ENCODE measurements around the gene ZNF19.
A peak's percentile ranks its signal among the peaks of the same experiment; 100 is the strongest.
"Not testable (repeated sequence)": the region's sequence is repeated elsewhere in the genome, so short reads cannot be mapped to it uniquely, and the experiment has no call there.

Gene ZNF19

DNA sequence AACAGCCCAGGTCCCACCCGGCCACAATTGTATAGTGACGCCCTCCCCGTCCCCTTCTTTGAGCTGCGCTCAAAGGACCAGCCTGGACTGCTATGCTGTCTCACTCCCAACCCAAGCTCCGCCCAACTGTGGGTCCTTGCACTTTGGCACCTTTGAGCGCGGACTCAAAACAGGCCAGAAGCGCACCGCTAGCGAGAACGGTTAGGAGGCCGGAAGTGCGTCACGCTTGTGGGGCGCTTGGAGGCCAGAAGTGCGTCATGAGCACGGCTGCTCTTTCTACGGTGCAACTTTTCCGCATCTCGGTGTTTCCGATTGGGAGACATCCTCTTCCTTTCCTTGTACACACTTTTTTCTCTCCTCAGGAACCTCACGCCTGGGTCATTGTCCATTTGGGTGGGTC is at the start of gene ZNF19:
Gene ZNF19 (minus strand): TSS at position 203 of the 400 bp plus-strand sequence. CDS start 7,210 bp downstream, outside the sequence.
- DNase-seq (ENCODE audit: low spot score) = no peak

DNA sequence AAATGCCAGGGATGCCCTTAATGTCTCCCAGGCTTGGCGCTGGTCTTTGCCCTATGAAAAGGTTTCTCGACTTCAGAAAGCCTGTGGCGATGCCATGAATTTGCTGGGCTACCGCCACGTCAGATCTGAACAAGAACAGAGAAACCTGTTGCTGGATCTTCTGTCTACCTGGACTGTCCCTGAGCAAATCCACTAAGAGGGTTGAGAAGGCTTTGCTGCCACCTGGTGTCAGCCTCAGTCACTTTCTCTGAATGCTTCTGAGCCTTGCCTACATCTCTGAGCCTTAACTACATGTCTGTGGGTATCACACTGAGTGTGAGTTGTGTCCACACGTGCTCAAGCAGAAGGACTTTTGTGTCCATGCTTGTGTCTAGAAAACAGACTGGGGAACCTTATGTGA is 48.5 kb upstream of the ZNF19 start:
- DNase-seq (ENCODE audit: low spot score) = peak; percentile 67

DNA sequence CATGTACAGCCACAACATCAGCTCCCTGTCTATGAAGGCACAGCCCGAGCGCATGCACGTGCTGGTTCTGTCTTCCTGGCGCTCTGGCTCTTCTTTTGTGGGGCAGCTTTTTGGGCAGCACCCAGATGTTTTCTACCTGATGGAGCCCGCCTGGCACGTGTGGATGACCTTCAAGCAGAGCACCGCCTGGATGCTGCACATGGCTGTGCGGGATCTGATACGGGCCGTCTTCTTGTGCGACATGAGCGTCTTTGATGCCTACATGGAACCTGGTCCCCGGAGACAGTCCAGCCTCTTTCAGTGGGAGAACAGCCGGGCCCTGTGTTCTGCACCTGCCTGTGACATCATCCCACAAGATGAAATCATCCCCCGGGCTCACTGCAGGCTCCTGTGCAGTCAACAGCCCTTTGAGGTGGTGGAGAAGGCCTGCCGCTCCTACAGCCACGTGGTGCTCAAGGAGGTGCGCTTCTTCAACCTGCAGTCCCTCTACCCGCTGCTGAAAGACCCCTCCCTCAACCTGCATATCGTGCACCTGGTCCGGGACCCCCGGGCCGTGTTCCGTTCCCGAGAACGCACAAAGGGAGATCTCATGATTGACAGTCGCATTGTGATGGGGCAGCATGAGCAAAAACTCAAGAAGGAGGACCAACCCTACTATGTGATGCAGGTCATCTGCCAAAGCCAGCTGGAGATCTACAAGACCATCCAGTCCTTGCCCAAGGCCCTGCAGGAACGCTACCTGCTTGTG is 47.8 kb upstream of the ZNF19 start:
- no peak for DNase-seq (ENCODE audit: low spot score)

DNA sequence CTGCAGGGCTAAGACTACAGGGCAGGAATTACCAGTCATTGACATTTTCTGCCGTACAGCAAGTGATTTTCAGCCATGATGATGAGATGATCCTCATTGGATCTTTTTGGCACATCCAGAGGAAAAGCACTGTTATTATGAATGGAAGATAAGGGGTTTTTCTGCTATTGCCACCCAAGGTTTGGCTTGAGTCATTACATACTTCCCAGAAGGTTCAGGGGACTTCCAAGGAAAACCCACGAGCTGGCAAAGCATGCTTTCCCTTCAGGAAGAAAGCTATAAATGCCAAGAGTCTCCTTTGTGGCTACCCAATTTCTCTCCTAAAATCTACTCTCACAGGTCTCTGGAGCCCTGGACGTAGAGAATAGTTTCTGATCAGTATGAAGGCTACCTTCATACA is 43.2 kb upstream of the ZNF19 start:
- no peak for DNase-seq (ENCODE audit: low spot score)

DNA sequence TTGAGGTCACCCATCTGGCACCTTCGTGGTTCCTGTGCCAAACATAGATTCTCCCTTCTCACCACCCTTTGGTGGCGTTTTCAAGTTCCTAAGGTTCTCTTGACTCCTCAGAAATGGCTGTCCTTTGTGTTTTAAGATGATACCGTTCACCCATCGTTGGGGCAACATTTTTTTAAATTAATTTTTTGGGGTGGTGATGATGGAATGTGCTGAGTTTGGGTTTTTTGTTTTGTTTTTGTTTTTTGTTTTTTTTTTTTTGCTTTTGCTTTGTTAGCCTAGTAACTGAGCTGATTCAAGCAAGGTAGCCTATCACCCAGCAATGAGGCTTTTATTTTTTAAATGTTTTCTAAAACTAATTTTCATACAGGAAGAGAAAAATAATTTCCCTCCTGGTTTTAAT is 39.7 kb upstream of the ZNF19 start:
- DNase-seq (ENCODE audit: low spot score) = no peak

DNA sequence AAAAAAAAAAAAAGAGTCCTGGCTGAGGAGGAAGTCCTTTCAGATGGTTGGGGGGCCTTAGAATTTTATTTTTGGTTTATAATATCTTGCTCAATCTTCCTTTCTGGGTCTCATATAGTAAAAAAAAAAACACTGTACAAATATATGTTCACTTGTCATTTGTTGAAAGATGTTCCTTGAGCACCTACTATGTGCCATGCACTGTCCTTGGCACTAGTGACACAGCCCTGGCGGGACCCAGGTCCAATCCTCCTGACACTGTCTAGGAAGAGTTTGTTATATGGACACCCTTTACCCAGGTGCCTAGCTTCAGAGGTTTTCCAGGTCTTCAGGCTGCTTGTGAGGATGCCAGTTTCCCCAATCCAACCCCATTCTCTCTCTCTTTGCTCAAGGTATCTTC is 39.1 kb upstream of the ZNF19 start:
- DNase-seq (ENCODE audit: low spot score) = no peak

DNA sequence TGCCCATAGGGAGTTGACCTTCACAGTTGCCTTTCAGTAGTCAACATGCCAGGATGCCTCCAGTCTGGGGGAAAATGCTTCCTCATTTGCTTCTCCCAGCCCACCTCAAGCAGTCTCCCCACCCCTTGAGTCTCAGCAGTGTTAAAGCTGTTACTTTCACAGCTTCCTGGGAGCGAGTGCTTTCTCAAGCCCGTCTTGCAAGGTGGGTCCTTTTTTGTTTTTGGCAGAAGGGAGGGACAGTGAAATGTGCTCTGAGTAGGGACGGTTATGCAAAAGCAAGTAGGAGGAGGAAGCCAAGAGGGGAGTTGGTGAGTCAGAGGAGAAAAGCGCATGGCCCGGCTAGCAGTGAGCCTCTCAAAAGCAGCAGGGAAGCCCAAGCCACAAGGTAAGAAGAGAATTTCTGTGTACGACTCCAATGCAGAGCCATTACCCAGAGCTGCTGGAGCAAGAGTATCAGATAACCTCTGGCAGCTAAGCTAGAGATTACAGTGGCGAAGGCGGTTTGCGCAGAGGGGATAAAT is 37.0 kb upstream of the ZNF19 start, which contains the start of gene CHST4:
Gene CHST4 (plus strand): TSS at position 316 of the 521 bp plus-strand sequence. CDS start 10,252 bp downstream, outside the sequence.
- DNase-seq (ENCODE audit: low spot score) = peak; percentile 72

DNA sequence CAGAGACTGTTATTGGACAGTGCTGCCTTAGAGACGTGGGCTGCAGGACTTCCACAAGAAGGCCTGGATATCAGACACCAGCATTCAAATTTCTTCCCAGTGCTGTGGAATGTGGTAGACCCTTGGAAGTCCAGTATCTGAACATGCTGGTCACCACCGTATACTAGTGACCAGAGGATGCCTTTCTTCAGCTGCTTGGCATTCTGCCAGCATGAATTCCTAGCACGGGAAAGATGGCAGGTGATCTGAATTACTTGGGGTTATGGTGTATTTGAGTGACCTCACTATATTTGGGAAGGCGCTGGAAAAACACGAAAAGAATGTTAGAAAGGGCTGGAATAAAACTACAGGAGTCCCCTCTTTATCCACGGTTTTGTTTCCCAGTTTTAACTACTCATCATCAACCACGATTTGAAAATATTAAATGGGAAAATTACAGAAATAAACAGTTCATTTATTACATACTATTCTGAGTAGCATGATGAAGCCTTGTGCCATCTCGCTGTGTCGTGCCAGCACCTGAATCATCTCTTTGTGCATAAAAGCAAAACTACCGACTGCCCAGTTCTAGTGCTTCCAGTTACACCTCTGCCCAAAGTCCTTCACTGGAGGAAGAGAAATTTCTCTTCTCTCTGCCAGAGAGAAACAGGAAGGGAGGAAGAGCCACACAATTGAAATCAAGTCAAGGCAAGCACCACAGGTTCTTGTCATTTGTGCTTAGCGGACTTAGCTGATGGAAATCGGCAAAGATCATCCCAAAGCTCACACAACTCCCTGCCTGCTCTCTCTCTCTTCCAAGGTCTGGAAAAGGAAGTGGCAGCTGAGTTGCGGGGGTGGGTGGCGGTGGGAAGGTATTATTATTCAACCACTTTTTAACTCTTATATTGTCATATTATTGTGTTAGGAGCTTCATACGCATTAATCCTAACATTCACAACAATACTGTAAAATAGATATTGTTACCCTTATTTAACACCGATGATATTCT is 35.7 kb upstream of the ZNF19 start:
- DNase-seq (ENCODE audit: low spot score) = no peak

DNA sequence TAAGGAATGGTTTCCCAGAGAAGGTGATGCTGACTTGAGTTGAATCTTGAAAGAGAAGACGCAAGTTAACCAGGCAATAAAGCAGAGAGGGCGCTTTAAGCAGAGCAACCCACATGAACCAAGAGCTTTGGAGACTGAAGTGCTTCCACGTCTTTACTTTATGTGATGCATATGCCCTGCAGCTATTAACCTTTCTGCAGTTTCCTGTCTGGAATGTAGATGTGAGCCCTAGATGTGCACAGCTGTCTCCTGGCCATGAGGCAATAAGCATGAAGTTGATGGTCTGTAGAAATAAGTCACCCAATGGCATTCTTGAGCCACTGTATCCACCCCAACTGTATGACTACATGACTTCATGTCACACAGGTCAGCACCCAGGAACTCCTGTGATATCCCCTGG is 31.4 kb upstream of the ZNF19 start:
- no peak for DNase-seq (ENCODE audit: low spot score)

DNA sequence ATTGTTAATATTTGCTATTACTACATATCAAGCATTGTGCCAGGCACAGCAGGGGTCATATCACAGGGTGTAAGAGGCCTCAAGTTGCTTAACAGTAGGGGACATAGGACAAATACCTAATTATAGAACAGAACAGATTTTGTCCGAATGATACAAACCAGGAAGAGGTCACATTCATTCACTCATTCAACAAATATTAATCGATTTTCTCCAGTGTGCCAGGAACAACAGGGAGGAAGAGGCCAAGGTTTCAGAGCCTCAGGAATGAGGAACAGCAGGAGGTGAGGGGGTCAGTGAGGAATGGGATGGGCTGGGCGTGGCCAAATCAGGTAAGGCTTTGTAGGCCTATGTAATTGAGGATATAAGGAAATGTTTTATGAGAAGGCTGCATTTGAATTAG is 25.9 kb upstream of the ZNF19 start:
- DNase-seq (ENCODE audit: low spot score) = peak; percentile 49

DNA sequence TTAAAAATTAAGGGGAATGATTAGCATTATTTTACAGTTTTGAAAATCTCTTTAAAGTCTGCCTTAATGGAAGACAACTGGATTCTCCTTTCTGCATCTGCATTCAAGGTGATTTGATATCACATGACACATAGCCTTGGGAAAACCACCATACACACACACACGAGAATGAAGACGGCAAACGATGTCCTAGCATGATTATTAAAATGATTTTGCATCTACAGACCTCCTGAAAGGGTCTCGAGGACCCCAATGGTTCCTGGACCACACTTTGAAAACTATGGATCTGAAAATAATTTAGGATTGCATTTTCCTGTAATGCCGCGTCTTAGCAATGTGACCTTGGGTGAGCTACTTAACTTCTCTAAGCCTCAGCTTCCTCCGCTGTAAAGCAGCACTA is 25.4 kb upstream of the ZNF19 start:
- no peak for DNase-seq (ENCODE audit: low spot score)

DNA sequence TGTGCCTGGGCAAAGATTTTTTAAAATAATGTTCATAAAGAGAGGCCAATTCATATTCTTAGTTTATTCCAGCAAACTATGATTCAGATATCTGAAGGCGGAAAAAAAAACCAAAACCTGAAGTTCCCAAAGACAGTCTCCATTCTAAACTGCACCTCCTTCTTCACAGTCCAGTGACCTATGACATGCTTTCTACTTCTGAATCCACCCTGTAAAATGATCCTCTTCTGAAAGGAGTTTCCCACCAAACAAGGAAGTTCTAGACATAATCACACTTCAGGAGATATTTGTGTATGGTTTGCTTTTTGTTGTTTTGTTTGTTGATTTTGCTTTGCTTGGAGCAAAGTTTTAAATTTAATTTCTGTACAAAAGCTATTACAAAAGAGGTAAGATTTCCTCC is 24.2 kb upstream of the ZNF19 start:
- DNase-seq (ENCODE audit: low spot score) = no peak

DNA sequence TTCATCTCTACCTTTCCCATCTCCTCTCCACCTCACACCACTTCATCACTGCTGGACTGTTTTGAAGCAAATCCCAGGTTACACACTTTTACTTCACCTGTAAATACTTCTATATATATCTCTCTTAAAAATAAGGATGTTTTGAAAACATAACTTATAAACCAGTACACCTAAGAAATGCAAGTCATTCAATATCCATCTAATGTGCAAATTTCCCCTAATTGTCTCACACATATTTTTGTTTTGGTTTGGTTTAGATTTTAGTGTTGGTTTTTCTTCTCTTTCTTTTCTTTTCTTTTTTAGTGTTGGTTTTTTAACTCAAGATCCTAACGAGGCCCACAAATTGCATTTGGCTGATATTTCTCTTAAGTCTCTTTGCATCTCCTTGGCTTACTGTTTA is 17.9 kb upstream of the ZNF19 start:
- no peak for DNase-seq (ENCODE audit: low spot score)

DNA sequence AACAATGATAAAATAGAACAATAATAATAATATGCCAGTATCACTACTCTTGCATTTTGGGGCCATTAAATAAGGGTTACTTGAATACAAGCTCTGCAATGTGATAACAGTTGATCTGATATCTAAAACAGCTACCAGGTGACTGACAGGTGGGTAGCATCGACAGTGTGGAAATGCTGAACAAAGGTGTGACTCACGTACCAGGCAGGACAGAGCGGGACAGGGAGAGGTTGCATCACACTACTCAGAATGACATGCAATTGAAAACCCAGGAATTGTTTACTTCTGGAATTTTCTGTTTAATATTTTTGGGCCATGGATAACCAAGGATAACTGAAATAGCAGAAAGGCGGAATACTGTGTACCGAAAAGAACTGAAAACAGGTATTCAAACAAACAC is 15.8 kb upstream of the ZNF19 start:
- no peak for DNase-seq (ENCODE audit: low spot score)

DNA sequence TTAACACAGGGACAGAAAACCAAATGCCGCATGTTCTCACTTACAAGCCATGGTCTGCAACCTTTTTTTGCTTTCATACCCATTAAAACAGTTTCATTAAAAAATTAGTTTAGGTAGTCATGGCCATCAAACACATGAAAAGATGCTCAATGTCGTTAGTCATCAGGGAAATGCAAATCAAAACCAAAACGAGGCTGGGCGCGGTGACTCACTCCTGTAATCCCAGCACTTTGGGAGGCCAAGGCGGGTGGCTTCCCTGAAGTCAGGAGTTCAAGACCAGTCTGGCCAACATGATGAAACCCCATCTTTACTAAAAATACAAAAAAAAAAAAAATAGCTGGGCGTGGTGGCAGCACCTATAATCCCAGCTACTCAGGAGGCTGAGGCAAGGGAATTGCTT is 14.9 kb upstream of the ZNF19 start:
- not testable (repeated sequence) for DNase-seq (ENCODE audit: low spot score)

DNA sequence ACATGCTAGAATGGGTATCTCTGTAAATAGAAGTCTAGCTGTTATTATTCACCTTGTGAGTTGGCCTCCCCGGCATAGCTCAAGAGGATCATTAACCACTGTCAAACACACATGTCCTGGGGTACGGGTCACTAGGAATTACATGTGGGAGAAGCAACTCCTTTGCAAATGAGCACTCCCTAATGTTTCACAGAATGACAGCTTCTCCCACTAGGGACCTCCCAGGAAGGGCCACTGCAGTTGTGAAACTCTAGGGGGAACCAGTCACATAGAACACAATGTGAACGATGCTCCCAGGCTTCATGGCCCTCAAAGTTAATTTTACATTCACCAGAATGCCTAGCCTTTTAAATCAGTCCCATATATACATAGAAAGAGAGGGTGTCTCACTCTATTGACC is 12.4 kb upstream of the ZNF19 start:
- no peak for DNase-seq (ENCODE audit: low spot score)

DNA sequence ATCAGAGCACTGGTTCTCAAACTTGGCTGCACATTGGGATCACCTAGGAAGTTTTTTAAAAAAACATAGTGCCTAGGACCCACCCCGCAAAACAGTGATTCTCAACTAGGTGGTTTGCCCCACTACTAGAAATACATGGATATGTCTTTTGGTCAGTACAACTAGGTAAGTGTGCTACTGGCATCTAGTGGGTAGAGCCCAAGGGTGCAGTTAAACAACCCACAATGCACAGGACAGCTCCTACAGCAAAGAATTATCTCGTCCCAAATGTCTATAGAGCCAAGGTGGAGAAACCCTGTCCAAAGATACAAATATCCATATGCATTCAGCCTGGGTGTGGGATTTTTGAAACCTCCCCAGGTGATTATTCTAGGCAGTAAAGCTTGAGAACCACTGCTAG is 11.8 kb upstream of the ZNF19 start:
- DNase-seq (ENCODE audit: low spot score) = no peak

DNA sequence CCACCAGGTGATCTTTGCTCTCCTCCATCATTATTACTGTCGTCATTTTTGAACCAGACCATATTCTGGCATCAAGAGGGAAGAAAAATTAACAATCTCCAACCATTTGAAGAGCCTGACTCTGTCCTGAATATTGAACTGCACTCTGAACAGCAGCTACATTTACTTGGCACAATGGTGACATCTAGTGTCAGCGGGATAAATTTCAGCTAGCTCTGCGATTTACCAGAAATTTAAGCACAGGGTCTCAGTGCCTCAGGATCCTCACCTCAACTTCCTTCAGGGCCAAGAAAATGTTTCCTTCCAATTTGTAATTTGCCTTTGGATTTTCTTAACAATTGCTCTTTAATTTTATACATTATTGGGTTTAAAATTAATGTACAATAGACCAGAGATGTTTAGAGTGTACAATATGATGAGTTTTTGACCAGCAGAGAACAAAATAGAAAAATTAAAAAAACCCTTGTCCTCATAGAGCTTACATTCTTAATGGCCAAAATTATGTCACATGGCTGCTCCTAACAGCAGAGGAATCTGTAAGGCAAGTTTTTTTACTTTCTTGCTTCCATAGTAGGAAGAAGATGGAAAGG is 10.7 kb upstream of the ZNF19 start:
- peak; percentile 67 for DNase-seq (ENCODE audit: low spot score)

DNA sequence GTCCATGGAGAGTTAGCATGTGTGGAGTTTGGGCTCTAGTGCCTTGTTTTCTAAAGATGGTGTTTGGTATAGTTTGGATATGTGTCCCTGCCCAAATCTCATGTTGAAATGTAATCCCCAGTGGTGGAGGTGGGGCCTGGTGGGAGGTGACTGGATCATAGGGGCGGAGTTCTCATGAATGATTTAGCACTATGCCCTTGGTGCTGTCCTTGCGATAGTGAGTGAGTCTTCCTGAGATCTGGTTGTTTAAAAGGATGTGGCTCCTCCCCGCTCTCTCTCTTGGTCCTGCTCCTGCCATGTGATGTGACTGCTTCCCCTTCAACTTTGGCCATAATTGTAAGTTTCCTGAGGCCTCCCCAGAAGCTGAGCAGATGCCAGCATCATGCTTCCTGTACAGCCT is 8.9 kb upstream of the ZNF19 start:
- DNase-seq (ENCODE audit: low spot score) = no peak

DNA sequence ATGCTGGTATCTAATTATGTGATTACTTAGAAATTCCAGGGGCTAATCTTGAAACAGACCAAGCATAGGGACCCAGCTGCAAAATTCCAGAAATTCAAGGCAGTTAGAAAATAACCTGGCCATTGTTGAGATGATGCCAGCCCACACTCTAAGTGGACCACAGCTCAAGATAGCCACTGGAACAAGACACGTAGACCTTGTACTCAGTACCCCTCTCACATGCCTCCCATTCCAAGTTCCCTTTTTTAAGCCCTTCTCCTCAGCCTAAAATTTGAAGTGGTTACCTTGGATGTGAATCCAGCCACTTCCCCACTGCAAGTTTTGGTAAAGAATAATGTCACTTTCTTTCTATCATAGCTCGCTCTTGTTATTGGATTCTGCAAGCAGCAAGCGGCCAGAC is 4.1 kb upstream of the ZNF19 start:
- DNase-seq (ENCODE audit: low spot score) = no peak

DNA sequence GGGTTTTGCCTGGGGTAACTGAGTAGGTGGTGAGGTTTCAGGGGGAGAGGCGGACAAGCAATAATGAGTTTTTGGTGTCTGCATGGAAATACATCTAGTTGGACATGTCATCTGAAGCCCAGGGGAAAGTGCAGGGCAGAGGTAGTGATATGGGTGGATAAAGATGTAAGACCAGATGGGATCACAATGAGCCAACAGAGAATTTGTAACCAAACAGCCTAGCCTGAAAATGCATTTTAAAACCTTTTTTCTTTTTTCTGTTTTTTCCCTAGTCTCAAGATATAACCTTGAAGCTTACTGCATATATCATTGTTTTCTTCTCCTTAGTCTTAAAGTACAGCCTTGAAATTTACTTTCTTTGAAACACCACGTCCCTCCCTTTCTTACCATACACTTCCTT is 3.7 kb upstream of the ZNF19 start:
- no peak for DNase-seq (ENCODE audit: low spot score)

DNA sequence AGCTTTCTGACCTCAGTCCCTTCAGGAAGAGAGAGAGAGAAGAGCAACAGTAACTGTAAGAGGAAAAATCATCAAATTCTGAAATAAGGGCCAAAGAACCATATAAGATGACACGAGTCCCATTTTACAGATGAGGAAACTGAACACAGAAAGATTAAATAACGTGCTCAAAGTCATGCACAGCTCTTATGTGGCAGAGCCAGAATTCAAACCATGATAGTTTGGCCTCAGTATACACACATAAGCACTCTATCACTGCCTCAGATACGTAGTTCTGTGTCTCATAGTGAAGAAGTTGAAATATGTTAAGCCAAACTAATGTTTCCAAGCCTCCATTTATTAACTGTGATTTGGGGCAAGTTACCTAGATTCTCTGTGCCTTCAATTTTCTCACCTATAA is 1.9 kb upstream of the ZNF19 start:
- no peak for DNase-seq (ENCODE audit: low spot score)
